ENCODE measurements around the gene HOXD9. TPM values are rescaled to one million over a fixed set of nuclear protein-coding genes. Genes with fewer than 3 reads are reported as not detected.
A peak's percentile ranks its signal among the peaks of the same experiment; 100 is the strongest.

HOXD9 gene
- total and polyA plus RNA-seq, 2 of the 8 experiments (the other 6 are each of a cell fraction or from before 2014, with no cell fraction given), result not detected

DNA sequence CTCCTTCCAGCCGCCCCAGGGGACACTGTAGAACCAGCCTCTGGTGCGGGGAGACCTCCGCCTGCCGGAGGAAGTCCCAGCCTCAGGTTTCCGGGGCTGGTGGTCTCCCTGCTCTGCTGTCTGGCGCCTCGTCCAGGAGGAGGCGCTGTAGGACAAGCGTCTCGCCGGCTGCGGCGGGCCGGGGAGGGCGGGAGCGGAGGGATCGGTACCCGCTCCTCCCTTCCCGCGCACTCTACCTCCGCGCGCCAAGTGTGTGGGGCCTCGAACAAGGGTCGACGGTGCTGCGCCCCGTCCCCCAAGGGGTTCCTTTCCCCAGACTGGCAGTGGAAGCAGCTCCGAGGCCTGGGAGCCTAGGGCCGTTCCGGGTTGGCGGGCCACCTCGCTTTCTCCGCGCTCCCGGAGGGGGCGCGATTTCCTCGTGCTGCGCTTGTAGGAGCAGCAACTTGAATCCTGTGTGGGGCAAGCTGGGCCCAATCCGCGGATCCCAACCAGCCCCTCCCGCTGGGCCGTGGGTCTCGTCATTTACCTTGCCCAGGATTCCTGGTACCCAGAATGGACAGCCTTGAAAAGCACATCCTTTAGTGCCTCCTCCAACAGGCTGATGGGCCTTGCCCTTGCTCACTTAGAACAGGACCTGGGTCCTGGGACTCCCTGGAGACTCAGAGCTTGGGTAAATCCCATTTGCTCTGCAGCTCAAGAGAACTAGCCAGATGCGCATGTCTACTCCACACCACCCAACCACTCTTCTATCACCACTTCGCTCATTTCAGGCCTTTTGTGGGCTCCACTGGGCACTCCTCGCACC is 18.2 kb downstream of the HOXD9 start (continued):
- TF ChIP-seq SUZ12 (IDR thresholded peaks at IDR 0.05; ENCODE audit: low read length), result peak; percentile 55
- TF ChIP-seq KDM4A (IDR thresholded peaks at IDR 0.05; ENCODE audit: low read depth, low read length, severe bottlenecking), result peak; percentile 100
- peak; percentile 38; the same call in 1 of the 2 replicates for TF ChIP-seq GABPA (IDR thresholded peaks at IDR 0.05; ENCODE audit: borderline replicate concordance, insufficient read depth, low read length)
- TF ChIP-seq RBBP5 (IDR thresholded peaks at IDR 0.05; ENCODE audit: borderline replicate concordance, low read depth, low read length), result 0 out of 2 replicates have a peak, but pooled peaks have one; percentile 43
- peak; percentile 30 for TF ChIP-seq EZH2 (IDR thresholded peaks at IDR 0.05; ENCODE audit: low read depth, low read length, severe bottlenecking)
- TF ChIP-seq SIN3A (conservative IDR thresholded peaks at IDR 0.05 in 1 of 2, IDR thresholded peaks at IDR 0.05 in 1 of 2; ENCODE audit: low read depth in 1 of 2, low read length in 2 of 2), result 0 out of 4 replicates have a peak, but pooled peaks of 1 of the 2 experiments have one; percentile 37
- TF ChIP-seq E2F6 (IDR thresholded peaks at IDR 0.05), result peak; percentile 98
- TF ChIP-seq SIX5 (IDR thresholded peaks at IDR 0.05; ENCODE audit: low read depth, low read length), result no peak
- TF ChIP-seq ASH2L (IDR thresholded peaks at IDR 0.05; ENCODE audit: low read length), result peak; percentile 45
- TF ChIP-seq, protein P1, sequence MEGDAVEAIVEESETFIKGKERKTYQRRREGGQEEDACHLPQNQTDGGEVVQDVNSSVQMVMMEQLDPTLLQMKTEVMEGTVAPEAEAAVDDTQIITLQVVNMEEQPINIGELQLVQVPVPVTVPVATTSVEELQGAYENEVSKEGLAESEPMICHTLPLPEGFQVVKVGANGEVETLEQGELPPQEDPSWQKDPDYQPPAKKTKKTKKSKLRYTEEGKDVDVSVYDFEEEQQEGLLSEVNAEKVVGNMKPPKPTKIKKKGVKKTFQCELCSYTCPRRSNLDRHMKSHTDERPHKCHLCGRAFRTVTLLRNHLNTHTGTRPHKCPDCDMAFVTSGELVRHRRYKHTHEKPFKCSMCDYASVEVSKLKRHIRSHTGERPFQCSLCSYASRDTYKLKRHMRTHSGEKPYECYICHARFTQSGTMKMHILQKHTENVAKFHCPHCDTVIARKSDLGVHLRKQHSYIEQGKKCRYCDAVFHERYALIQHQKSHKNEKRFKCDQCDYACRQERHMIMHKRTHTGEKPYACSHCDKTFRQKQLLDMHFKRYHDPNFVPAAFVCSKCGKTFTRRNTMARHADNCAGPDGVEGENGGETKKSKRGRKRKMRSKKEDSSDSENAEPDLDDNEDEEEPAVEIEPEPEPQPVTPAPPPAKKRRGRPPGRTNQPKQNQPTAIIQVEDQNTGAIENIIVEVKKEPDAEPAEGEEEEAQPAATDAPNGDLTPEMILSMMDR (IDR thresholded peaks at IDR 0.05; ENCODE audit: control extremely low read depth in 1 of 3, insufficient read depth in 1 of 3, low read depth in 1 of 3, low read length in 3 of 3), result peak; percentile 84 to 96 (median 93)
- TF ChIP-seq, protein P2, sequence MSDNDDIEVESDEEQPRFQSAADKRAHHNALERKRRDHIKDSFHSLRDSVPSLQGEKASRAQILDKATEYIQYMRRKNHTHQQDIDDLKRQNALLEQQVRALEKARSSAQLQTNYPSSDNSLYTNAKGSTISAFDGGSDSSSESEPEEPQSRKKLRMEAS (IDR thresholded peaks at IDR 0.05), result peak; percentile 85
- TF ChIP-seq PHF8 (conservative IDR thresholded peaks at IDR 0.05; ENCODE audit: low read depth, low read length), result no peak
- peak; percentile 96 for TF ChIP-seq RAD21 (IDR thresholded peaks at IDR 0.05 in 1 of 2, conservative IDR thresholded peaks at IDR 0.05 in 1 of 2; ENCODE audit: low read depth in 2 of 2, low read length in 2 of 2)
